Activated CD4-positive, alpha-beta T cell treated with anti-CD3 and anti-CD28 coated beads for 48 hours (primary cell): ENCODE data around the gene STOM.
"Not testable (repeated sequence)": the region's sequence is repeated elsewhere in the genome, so short reads cannot be mapped to it uniquely, and the experiment has no call there.

Experiments
- DNase-seq: peaks from one replicate; pipeline ENCODE4 v3.0.0-alpha.2; 2020

Gene STOM

GRCh38 chr9:121369595-121370265 is at the start of gene STOM:
Gene STOM (minus strand): TSS chr9:121370250. CDS start chr9:121370187, 63 bp downstream.
- peak; percentile 74 for DNase-seq

DNA sequence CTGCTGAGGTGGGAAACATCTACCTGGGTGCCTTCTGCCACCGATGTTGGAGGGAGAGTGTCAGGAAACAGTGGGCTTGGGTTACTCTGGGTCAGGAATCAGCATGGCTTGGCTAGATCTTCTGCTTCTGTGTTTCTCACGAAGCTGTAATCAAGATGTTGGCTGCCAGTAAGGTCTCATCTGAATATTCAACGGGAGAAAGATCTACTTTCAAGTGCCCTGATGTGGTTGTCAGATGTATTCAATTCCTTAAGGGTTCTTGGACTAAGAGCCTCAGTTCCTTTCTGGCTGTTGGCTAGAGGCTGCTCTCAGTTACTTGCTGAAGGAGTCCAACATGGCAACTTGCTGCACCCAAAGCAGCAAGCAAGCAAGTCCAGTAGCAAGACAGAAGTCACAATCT is 41.9 kb upstream of the STOM start:
- DNase-seq, result no peak

DNA sequence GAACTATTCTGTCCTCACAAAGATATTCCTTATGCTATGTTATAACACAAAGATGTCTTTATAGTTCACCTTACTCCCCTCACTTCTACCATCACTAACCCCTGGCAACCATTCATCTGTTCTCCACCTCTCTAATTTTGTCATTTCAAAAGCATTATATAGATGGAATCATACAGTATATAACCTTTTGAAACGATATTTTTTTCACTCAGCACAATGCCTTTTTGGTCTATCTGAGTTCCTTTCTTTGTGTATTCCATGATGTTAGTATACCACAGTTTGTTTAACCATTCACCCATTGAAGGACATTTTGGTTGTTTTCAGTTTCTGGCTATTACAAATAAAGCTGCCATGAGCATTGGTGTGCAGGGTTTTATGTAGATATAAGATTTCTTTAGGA is 35.8 kb upstream of the STOM start:
- no peak for DNase-seq

- no peak for DNase-seq
Observed at GRCh38 chr9:121404906-121405305, 34.9 kb upstream of the STOM start.

GRCh38 chr9:121399883-121400607 is 30.0 kb upstream of the STOM start:
- DNase-seq, result no peak

GRCh38 chr9:121399126-121399882 is 29.3 kb upstream of the STOM start:
- no peak for DNase-seq

DNA sequence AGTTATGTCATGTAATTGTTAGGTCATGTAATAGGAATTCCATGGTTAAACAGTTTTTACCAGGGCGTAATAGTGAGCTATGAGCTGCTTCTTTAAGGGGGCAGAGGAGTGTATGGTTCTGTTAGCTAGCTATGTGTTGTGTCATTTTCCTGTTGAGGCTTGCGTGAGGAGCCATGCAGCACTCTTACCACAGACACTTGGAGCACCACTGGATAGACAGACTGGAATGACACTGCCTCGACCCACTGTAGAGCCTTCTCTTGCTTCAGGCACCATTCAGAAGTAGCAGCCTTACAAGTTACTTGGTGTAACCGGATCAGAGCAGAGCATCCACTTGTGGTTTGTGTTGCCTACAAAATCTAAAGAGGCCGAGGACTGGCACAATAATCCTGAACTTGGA is 28.3 kb upstream of the STOM start:
- DNase-seq, result no peak

DNA sequence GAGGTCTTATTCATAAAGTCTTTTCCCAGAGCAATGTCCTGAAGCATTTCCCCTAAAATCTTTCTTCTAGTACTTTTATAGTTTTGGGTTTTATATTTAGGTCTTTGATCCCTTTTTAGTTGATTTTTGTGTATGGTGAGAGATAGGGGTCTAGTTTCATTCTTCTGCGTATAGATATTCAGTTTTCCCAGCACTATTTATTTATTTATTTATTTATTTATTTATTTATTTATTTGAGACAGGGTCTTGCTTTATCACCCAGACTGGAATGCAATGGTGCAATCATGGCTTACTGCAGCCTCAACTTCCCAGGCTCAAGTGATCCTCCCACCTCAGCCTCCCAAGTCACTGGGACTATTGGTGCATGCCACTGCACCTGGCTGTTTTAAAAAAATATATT is 27.2 kb upstream of the STOM start:
- not testable (repeated sequence) for DNase-seq

GRCh38 chr9:121395558-121395957 is 25.5 kb upstream of the STOM start:
- no peak for DNase-seq

GRCh38 chr9:121394292-121394691 is 24.2 kb upstream of the STOM start:
- DNase-seq, result no peak

- DNase-seq, result no peak
Observed at GRCh38 chr9:121393318-121393717, 23.3 kb upstream of the STOM start.

DNA sequence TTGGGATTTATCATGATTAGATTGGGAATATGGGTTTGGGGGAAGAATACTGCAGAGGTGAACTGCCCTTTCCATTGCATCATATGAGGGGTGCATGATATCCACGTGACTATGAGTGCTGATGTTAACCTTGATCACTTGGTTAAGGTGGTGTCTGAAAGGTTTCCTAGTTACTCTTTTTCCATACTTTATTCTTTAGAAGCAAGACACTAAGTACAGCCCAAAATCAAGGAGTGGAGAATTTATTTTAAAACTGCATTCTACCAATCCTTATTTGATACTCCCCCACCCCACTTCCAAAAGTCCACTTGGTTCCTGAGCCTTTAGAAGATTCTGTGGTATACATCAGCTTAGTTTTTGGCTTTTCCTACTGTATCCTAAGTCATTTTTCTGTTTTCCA is 20.3 kb upstream of the STOM start:
- no peak for DNase-seq

DNA sequence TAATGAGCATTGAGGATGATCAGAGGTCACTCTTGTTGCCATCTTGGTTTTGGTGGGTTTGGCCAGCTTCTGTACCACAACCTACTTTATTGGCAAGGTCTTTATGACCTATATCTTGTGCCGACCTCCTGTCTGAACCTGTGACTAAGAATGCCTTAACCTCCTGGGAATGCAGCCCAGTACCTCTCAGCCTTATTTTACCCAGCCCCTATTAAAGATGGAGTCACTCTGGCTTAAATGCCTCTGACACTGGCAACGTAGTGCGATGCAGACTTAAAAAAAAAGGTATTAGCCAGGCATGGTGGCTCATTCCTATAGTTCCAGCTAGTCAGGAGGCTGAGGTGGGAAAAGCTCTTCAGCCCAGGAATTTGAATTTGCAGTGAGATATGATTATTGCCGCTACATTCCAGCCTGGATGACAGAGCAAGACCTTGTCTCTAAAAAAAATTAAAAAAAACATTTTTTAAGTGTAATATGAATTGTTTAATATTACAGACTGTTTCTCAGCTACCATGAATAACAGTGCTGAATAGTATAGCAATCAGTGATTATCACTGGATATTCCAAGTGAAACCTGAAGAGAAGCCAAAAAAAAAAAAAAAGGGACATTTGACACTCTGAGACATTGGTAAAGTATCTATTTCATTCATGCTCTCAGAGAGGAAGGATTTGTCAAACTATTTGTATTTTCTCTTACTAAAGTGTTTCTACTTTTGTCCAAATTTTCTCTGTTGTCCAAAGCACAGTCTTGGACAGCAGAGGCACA is 18.3 kb upstream of the STOM start:
- no peak for DNase-seq

DNA sequence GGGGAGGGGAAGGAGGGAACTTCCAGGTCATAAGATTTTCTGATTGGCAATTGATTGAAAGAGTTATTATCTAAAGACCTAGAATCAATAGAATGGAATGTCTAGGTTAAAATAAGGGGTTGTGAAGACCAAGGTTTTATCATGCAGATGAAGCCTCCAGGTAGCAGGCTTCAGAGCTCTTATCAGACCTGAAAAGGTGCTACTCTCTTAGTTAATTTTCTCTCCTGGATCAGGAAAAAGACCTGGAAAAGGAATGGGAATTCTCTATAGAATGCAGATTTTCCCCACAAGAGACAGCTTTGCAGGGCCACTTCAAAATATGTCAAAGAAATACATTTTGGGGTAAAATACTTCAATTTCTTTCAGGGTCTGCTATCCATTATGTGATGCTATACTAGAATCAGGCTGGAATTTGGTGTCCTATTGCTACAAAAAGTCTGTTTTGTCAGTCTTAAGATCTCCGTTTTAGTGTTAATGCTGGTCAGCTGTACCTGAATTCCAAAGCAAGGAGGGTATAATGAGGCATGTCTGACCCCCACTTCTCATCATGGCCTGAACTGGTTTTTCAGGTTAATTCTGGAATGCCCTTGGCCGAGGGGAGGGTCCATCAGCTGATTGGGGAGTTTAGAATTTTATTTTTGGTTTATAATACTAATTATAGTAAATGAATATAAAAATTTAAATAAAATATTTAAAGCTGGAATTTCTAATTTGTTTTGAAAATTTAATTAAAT is 16.6 kb upstream of the STOM start:
- DNase-seq, result no peak

DNA sequence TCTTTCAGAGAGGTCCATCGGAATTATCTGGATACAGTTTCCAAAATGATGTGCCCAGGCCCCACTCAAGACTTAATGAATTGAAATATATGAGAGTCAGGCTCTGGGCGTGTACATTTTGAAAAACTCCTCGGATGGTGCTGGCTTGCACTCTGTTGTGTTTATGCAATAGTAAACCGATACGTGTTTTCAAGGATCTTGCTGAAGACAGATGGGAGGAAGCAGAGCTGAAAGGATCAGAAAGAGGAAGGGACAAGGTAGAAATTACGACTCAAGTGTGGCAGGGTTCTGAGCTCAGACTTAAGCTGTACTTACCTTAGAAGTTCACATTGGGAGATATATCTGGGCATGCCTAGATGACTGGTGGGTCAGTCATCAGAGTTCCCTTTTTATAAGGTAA is 13.7 kb upstream of the STOM start:
- no peak for DNase-seq

- DNase-seq, result no peak
Observed at GRCh38 chr9:121380846-121381245, 10.8 kb upstream of the STOM start.

DNA sequence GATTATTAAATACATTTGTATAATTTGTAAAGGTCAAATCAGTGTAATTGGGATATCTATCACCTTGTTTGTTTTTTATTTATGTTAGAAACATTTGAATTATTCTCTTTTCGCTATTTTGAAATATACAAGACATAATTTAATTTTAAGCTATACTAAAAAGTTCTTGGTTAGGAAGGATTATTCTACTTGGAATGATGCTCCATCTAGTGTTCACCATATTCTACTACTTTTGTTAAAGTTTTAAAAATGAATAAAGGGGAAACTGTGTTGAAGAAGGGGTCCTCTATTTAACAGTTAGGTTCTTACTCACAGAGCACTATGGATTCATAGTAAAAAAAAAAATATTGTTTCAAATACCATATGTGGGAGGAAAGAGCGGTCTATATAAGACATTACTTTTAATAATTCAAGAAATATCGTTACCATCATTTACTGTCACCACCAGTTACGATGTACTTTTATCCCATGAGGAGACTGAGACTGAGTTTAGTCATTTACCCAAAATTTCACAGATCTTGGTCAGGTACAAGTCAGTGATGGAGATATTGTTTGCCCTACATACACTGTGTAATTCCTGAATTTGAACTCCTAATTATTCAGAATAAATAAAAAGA is 6.3 kb upstream of the STOM start:
- DNase-seq, result no peak

- DNase-seq, result no peak
Observed at GRCh38 chr9:121373011-121373729, 3.1 kb upstream of the STOM start.

DNA sequence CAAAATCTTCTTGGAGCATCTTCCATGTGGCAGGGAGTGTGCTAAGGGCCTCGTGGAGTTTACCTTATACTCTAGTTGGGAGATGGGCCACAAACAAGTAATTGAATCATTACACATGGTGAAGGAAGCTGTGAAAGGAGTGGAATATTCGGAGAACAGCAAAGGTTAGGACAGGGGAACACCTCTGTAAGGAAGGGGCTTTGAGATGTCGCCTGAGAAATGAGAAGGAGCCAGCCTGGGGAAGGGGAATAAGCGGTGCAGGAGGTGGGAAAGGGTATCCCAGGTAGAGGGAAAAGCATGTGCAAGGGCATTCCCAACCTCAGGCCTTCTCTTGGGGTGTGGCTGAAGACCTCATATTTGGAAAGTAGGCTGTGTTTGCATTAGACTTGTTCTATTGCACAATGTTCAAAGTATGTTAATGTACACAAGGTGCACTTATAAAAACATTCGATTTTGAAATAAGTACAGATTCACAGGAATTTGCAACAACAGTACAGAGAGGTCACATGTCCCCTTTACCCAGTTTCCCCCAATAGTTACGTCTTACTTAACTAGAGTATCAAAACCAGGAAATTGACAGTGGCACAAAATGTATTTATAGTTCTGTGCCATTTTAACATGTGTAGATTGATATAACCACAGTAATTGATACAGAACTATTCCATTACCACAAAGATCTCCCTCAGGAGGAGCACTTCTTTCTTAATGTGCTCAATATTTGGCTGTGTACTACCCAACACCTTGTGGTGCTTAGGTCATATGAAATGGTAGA is 2.4 kb upstream of the STOM start:
- DNase-seq, result no peak

GRCh38 chr9:121371495-121372061 is 1.5 kb upstream of the STOM start:
- DNase-seq, result no peak
